ENCODE results near the gene REEP1.

- TF ChIP-seq CTCF (IDR thresholded peaks at IDR 0.05) (no peak), POLR2A (IDR thresholded peaks at IDR 0.05) (no peak), POLR2AphosphoS5 (IDR thresholded peaks at IDR 0.05) (no peak), EP300 (IDR thresholded peaks at IDR 0.05) (no peak)
Measured at GRCh38 chr2:86234563-86235131, 102.8 kb downstream of the REEP1 start.
